ENCODE measurements around the gene TUBB. TPM values are rescaled to one million over a fixed set of nuclear protein-coding genes. Genes with fewer than 3 reads are reported as not detected.

The TUBB gene
- total RNA-seq, 6 experiments from 2014 or later = 1,052 to 1,712 (median 1,589) TPM

DNA sequence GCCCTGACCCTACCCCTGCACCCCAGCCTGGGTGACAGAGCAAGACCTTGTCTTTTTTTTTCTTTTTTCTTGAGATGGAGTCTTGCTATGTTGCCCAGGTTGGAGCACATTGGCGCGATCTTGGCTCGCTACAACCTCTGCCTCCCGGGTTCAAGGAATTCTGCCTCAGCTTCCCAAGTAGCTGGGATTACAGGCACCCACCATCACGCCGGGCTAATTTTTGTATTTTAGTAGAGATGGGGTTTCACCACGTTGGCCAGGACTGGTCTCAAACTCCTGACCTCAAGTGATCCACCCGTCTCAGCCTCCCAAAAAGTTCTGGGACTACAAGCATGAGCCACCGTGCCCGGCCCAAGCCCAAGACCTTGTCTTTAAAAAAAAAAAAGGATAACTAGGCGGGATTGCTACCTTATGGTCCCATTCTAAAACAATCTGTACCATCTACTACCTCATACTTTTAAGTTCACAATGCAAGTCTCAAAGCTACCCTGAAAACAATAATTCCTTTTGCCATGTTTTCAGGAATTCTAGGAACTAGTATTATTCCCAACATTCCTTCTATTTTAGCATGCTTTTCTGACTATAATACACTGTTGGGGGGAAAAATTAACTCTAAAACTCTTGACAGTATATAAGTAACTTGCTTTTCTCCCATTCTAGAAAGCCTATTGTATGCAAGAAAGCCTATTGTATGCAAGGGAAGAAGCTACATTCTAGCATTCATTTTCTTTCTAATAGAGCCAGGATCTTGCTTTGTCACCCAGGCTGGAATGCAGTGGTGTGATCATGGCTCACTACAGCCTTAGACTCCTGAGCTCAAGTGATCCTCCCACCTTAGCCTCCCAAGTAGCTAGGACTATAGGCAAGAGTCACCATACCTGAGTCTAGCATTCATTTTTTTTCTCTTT, 6.6 kb downstream of the TUBB start:
- TF ChIP-seq, protein P1, sequence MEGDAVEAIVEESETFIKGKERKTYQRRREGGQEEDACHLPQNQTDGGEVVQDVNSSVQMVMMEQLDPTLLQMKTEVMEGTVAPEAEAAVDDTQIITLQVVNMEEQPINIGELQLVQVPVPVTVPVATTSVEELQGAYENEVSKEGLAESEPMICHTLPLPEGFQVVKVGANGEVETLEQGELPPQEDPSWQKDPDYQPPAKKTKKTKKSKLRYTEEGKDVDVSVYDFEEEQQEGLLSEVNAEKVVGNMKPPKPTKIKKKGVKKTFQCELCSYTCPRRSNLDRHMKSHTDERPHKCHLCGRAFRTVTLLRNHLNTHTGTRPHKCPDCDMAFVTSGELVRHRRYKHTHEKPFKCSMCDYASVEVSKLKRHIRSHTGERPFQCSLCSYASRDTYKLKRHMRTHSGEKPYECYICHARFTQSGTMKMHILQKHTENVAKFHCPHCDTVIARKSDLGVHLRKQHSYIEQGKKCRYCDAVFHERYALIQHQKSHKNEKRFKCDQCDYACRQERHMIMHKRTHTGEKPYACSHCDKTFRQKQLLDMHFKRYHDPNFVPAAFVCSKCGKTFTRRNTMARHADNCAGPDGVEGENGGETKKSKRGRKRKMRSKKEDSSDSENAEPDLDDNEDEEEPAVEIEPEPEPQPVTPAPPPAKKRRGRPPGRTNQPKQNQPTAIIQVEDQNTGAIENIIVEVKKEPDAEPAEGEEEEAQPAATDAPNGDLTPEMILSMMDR (IDR thresholded peaks at IDR 0.05) = no peak
- Mint-ChIP-seq H3K27ac (peak overlapping the region; percentile 72), H3K4me3 (no peak overlapping the region; the same call in 1 of the 2 replicates), H3K4me1 (ENCODE audit: low read depth) (peaks cover 56% of the 10 kb centered on the region), H3K27me3 (ENCODE audit: insufficient read depth) (peaks cover 25% of the 10 kb centered on the region), H3K9me3 (no peaks in the 10 kb centered on the region), H3K36me3 (ENCODE audit: low read depth) (peaks cover 36% of the 10 kb centered on the region)
- peak; percentile 24 for DNase-seq

DNA sequence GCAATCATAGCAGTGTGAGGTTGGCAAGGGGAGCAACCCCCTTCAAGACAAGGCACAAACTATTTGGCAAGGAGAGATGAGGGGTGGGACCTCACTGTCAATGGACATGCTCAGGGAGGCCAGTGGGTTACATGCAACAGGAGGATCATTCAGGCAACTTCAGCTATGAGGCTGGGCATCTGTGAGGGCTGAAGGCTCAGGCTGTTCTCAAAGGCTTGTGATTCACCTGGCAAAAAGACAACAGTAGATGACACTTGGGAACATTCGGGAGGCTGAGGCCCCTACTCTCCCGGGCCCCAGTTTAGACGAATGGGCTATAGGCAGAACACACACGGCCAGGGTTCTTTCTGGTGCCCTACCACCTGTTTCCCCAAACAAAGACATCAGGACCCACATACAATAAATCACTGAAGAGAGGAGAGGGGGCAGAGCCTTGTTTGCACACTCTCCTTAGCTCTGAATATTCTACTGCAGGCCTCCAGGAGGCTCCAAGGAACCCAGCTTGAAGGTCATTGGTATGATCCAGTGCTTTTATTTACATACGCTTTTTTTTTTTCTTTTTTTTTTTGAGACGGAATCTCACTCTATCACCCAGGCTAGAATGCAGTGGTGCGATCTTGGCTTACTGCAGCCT, 7.9 kb downstream of the TUBB start:
- Mint-ChIP-seq H3K4me3 (no peak overlapping the region), H3K9me3 (no peaks in the 10 kb centered on the region), H3K36me3 (ENCODE audit: low read depth) (peaks cover 31% of the 10 kb centered on the region), H3K4me1 (ENCODE audit: low read depth) (peaks cover 48% of the 10 kb centered on the region), H3K27me3 (ENCODE audit: insufficient read depth) (peaks cover 23% of the 10 kb centered on the region), H3K27ac (peak overlapping the region; percentile 72)
- TF ChIP-seq, protein P1 (IDR thresholded peaks at IDR 0.05) = peak; percentile 55
- DNase-seq = peak; percentile 54

DNA sequence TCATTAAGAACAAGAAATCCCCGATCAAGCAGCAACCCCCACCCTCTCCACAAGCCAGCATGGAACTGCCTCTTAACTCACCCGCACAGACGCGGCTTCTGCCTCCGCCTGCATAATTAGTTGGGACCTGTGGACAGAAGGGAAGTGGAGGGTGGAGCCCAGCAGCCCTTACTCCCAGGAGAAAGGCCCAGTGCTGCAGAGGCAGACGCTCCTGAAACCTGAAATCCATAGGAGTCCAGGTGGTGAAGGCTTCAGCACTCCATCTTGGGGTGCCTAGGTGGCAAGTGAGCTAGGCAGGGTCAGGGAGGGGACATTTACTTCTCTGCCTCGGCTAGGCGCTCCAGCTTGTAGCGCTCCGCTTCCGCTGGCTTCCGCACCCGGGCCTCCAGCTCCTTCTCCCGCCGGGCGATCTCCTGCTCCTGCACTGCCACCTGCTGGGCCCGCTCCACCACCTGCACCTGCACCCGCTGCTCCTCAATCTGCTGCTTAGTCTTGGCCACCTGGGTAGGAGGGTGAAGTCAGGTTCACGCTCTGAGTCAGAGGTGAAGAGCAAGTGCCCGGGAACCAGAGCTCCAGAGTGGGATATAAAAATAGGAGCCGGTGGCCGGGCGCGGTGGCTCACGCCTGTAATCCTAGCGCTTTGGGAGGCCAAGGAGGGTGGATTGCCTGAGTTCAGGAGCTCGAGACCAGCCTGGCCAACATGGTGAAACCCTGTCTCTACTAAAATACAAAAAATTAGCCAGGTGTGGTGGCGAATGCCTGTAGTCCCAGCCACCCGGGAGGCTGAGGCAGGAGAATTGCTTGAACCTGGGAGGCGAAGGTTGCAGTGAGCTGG, 10.7 kb downstream of the TUBB start:
- no peaks in the 10 kb centered on the region for H3K9me3 Mint-ChIP-seq
- H3K27me3 Mint-ChIP-seq (ENCODE audit: insufficient read depth) = peaks cover 6% of the 10 kb centered on the region
- no peak overlapping the region for H3K4me3 Mint-ChIP-seq
- no peak overlapping the region; the same call in 1 of the 2 replicates for H3K27ac Mint-ChIP-seq
- no peak for DNase-seq
- TF ChIP-seq, protein P1 (IDR thresholded peaks at IDR 0.05) = peak; percentile 64
- H3K36me3 Mint-ChIP-seq (ENCODE audit: low read depth) = peaks cover 16% of the 10 kb centered on the region; the same call in 1 of the 2 replicates
- H3K4me1 Mint-ChIP-seq (ENCODE audit: low read depth) = peaks cover 21% of the 10 kb centered on the region

DNA sequence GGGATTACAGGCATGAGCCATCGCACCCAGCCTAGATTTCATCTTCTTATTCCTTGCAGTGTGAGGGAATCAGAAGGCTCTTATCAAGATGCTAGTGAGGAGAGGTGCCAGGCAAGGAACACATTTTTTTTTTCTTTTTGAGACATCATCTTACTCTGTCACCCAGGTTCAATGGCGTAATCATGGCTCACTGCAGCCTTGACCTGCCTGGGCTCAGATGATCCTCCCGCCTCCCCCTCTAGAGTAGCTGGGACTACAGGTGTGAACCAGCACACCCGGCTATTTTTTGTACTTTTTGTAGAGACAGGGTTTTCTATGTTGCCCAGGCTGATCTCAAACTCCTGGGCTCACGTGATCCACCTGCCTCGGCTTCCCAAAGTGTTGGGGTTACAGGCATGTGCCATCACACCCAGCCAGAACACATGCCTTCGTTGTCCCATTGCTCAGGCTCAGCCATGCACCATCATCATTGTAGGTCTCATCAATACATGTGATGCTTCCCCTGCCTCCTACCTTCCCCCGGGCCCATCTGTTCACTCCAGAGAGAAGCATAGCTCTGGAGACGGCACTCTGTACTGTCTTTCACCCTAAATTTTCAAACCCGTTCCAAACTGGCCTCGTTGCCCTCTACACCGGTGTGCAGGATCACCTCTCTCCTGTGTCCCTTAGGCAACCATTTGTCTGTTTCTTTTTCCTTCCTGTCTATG, 12.2 kb downstream of the TUBB start:
- TF ChIP-seq, protein P1 (IDR thresholded peaks at IDR 0.05) = no peak
- no peak for DNase-seq
- peaks cover 11% of the 10 kb centered on the region for H3K27me3 Mint-ChIP-seq (ENCODE audit: insufficient read depth)
- no peak overlapping the region for H3K4me3 Mint-ChIP-seq
- no peaks in the 10 kb centered on the region for H3K9me3 Mint-ChIP-seq
- peaks cover 29% of the 10 kb centered on the region for H3K36me3 Mint-ChIP-seq (ENCODE audit: low read depth)
- H3K27ac Mint-ChIP-seq = peak overlapping the region; percentile 35
- peaks cover 23% of the 10 kb centered on the region for H3K4me1 Mint-ChIP-seq (ENCODE audit: low read depth)

Data from HFFc6 (cell line).